IMR-90 (cell line): Measurements from ENCODE around the gene GLRX3.

ENCODE experiments used
- CEBPB ChIP-seq: IDR thresholded peaks from 2 replicates; pipeline ENCODE4 v1.6.1; 2012; ENCODE audit warnings: low read depth, low read length, improper control_type of control experiment
- CHD1 ChIP-seq: IDR thresholded peaks from 2 replicates; pipeline ENCODE4 v1.6.1; 2012; ENCODE audit warnings: low read depth, low read length, improper control_type of control experiment
- CTCF ChIP-seq: conservative IDR thresholded peaks from 2 replicates; pipeline ENCODE4 v1.5.1; 2012; ENCODE audit warnings: mild to moderate bottlenecking, low read depth, low read length, improper control_type of control experiment
- ELK1 ChIP-seq: fragments of 150-350 bp; IDR thresholded peaks from 2 replicates; pipeline ENCODE4 v1.6.1; 2016; ENCODE audit warnings: low read depth, mild to moderate bottlenecking, low read length, moderate library complexity, borderline replicate concordance
- FOS ChIP-seq: fragments of 150-350 bp; IDR thresholded peaks from 2 replicates; pipeline ENCODE4 v1.6.1; 2016; ENCODE audit warnings: low read depth, low read length
- MAFK ChIP-seq: IDR thresholded peaks from 2 replicates; pipeline ENCODE4 v1.6.1; 2012; ENCODE audit warnings: low read depth, low read length, improper control_type of control experiment
- MAZ ChIP-seq: IDR thresholded peaks from 2 replicates; pipeline ENCODE4 v1.6.1; 2012; ENCODE audit warnings: low read depth, mild to moderate bottlenecking, low read length, improper control_type of control experiment, moderate library complexity, borderline replicate concordance
- MXI1 ChIP-seq: IDR thresholded peaks from 2 replicates; pipeline ENCODE4 v1.6.1; 2012; ENCODE audit warnings: low read depth, mild to moderate bottlenecking, low read length, moderate library complexity, borderline replicate concordance
- POLR2A ChIP-seq: IDR thresholded peaks from 2 replicates; pipeline ENCODE4 v1.6.1; 2012; ENCODE audit warnings: mild to moderate bottlenecking, low read depth, low read length
- RAD21 ChIP-seq: IDR thresholded peaks from 2 replicates; pipeline ENCODE4 v1.6.1; 2012; ENCODE audit warnings: low read length, improper control_type of control experiment

- TF ChIP-seq MAZ (no peak), CTCF (no peak), POLR2A (no peak), MAFK (no peak), CHD1 (no peak), MXI1 (no peak), RAD21 (no peak), CEBPB (no peak), ELK1 (no peak), FOS (no peak)
Measured at GRCh38 chr10:130171196-130171595, 35.0 kb downstream of the GLRX3 start.
